ENCODE data around the gene MAGI3. TPM values are rescaled to one million over a fixed set of nuclear protein-coding genes. Genes with fewer than 3 reads are reported as not detected.
A peak's percentile ranks its signal among the peaks of the same experiment; 100 is the strongest.
"Not testable (repeated sequence)": the region's sequence is repeated elsewhere in the genome, so short reads cannot be mapped to it uniquely, and the experiment has no call there.

The MAGI3 gene
- total RNA-seq, 3 donors from 2014 or later = 48.6 to 65.4 (median 62.9) TPM

DNA sequence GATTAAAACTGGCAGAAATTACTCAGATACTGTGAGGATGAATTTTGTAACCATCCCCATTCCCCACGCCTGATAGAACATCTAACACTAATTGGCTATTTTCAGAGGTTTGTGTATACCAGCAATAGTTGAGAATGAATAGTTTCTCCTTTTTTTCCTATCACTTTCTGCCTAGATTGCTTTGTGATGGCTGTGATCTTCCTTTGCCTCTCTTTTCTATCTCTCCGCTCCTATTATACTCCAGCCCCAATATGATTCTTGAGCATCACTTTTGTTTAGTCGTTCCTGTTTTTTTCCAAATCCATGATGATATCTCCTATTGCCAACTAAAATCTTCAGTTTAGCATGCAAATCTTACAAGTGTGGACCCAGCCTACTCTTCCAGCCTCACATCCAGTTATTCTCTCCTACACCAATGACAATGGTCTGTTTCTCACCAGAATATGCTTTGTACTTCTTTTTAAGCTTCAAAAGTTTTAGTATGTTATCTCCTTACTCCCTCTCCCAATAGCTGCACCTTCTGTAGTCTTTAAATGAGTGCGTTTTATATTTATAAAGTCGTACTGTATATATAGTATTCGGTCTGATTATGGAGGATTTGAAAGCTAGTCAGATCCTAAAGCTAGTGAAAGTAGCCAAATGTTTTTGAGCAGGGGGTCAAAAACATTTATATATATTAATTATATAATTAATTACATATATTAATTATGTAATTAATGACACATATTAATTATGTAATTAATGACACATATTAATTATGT, 25.2 kb downstream of the MAGI3 start:
- no peak overlapping the region for H3K4me3 ChIP-seq
- H3K4me1 ChIP-seq (ENCODE audit: low read depth) = no peaks in the 10 kb centered on the region
- ATAC-seq (no peak), DNase-seq (no peak)
- TF ChIP-seq, protein P1, sequence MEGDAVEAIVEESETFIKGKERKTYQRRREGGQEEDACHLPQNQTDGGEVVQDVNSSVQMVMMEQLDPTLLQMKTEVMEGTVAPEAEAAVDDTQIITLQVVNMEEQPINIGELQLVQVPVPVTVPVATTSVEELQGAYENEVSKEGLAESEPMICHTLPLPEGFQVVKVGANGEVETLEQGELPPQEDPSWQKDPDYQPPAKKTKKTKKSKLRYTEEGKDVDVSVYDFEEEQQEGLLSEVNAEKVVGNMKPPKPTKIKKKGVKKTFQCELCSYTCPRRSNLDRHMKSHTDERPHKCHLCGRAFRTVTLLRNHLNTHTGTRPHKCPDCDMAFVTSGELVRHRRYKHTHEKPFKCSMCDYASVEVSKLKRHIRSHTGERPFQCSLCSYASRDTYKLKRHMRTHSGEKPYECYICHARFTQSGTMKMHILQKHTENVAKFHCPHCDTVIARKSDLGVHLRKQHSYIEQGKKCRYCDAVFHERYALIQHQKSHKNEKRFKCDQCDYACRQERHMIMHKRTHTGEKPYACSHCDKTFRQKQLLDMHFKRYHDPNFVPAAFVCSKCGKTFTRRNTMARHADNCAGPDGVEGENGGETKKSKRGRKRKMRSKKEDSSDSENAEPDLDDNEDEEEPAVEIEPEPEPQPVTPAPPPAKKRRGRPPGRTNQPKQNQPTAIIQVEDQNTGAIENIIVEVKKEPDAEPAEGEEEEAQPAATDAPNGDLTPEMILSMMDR (IDR thresholded peaks at IDR 0.05) = no peak
- no peaks in the 10 kb centered on the region for H3K9me3 ChIP-seq
- intact Hi-C loops (cut with DNase I, micrococcal nuclease) = no loop called here
- H3K36me3 ChIP-seq (ENCODE audit: low read depth) = no peaks in the 10 kb centered on the region

DNA sequence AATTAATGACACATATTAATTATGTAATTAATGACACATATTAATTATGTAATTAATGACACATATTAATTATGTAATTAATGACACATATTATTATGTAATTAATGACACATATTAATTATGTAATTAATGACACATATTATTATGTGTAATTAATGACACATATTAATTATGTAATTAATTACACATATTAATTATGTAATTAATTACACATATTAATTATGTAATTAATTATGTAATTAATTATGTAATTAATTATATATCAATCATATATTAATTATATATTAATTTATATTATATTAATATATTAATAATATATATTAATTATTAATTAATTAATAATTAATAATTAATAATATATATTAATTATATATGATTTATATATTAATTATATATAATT, 25.8 kb downstream of the MAGI3 start:
- not testable (repeated sequence) for ATAC-seq

DNA sequence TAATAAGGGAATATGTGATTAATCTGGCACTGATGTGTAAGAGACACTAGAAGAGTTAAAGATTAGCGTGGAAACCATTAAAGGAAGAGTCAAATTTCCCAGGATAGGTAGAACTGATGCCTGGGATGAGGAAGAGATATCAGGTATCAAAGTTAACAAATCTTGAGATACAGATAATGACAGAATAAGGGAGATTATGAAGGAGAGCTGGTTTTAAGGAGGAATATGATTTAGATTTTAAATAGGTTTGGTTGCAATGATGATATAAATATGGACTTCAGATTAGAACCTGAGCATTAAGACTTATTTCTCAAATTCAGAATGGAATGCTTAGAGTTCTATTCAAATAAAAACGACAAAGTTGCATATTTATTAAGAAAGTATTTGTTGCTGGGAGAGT, 26.2 kb downstream of the MAGI3 start:
- H3K4me1 ChIP-seq (ENCODE audit: low read depth) = peaks cover 4% of the 10 kb centered on the region
- H3K9me3 ChIP-seq = no peaks in the 10 kb centered on the region
- ATAC-seq (no peak), DNase-seq (no peak)
- intact Hi-C loops (cut with DNase I, micrococcal nuclease) = no loop called here
- H3K36me3 ChIP-seq (ENCODE audit: low read depth) = no peaks in the 10 kb centered on the region
- no peak overlapping the region for H3K4me3 ChIP-seq
- TF ChIP-seq, protein P1 (IDR thresholded peaks at IDR 0.05) = no peak

More for the DNA sequence above, 25.8 kb downstream of the MAGI3 start:
- DNase-seq; H3K4me1 ChIP-seq (ENCODE audit: low read depth); intact Hi-C loops (cut with DNase I, micrococcal nuclease); H3K9me3 ChIP-seq; H3K4me3 ChIP-seq; H3K36me3 ChIP-seq (ENCODE audit: low read depth): not testable (repeated sequence)

DNA sequence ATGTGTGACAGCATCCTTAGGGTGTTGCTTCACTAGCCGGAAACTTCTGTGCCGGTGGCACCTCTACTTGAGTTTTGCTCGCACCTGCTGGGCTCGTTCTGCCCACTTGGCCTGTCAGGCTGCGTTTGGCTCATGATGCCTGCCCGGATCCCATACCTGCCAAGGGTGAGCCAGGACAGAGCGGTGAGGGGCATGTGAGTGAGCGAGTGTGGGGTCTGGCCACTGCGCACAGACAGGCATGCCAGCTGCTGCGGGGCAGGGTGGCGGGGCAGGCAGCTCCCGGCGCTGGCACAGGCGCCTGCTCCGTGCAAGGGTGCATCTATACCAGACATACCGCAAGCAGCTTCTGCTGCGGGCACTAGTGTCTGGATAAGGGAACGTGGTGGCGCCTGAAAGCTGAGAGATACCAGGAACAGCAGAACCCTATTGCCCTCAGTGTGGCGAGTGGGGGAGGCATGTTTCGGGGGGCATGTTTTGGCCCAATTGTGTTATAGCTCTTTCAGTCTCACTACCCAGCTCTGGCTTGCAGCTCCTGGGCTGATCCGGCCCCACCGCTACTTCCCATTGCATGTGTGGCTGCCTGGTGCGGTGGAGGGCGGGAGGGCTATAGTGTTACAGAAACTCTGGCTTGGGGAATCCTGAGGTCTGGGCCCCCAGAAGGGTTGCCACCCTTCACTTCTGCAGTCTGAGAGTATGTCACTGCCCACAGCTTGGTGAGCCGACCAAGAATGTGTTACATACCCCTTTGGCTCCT, 32.2 kb downstream of the MAGI3 start:
- Histone ChIP-seq H3K9me3 (no peaks in the 10 kb centered on the region), H3K36me3 (ENCODE audit: low read depth) (no peaks in the 10 kb centered on the region), H3K4me1 (ENCODE audit: low read depth) (peaks cover 4% of the 10 kb centered on the region), H3K4me3 (no peak overlapping the region)
- TF ChIP-seq, protein P1 (IDR thresholded peaks at IDR 0.05) = no peak
- intact Hi-C loops (cut with DNase I, micrococcal nuclease) = no loop called here
- no peak for ATAC-seq
- peak in 1 of 3 donors; percentile 40 for DNase-seq

DNA sequence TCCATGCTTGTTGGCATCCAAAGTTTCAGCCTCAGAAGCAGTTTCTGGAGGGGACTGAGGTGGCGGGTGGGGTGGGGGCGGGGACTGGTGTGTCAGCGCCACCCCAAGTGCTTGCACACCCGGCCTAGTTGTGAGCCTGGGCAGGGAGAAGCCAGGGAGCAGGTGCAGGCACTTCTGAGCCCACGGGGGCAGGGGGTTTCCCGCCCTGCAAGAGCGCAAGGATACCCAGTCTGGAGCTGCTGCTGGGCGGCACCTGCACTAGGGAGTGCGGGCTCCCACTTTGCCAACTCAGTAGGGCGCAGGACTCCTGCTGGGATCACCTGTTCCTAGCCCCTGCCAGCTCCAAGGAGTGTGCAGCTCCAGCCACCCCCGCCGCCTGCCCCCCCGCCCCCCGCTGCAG, 33.5 kb downstream of the MAGI3 start:
- DNase-seq = no peak
- intact Hi-C loops (cut with DNase I, micrococcal nuclease) = no loop called here

More for the DNA sequence above, 33.5 kb downstream of the MAGI3 start:
- ATAC-seq = no peak
- TF ChIP-seq, protein P1 (IDR thresholded peaks at IDR 0.05) = no peak
- no peaks in the 10 kb centered on the region for H3K36me3 ChIP-seq (ENCODE audit: low read depth)
- H3K9me3 ChIP-seq = no peaks in the 10 kb centered on the region
- H3K4me3 ChIP-seq = no peak overlapping the region
- peaks cover 4% of the 10 kb centered on the region for H3K4me1 ChIP-seq (ENCODE audit: low read depth)

All from mucosa of descending colon (tissue), 3 donors.